A549 (cell line): ENCODE measurements around the gene GLIPR2. TPM values are rescaled to one million over a fixed set of nuclear protein-coding genes. Genes with fewer than 3 reads are reported as not detected.
A peak's percentile ranks its signal among the peaks of the same experiment; 100 is the strongest.

Source experiments
- ATAC-seq, 2 experiments: fragments of 200-7000 bp in 1 of 2; fragments of >200 bp in 1 of 2; cut with Nextera tagmentation in 1 of 2; cut with Tn5 transposase in 1 of 2; 3 replicates each; pipeline versions ENCODE4 v1.8.0 to v1.9.1; 2018 to 2020; ENCODE audit warnings: mild to moderate bottlenecking in 1 of 2, moderate library complexity in 1 of 2
- CTCF ChIA-PET: fragments of 300-600 bp; sonication (Branson Sonifier 250); formaldehyde crosslinking; extraction: SDS; loops from one replicate; lab custom pipeline; 2021; ENCODE audit warnings: antibody characterized with exemption, inconsistent platforms; lab: Yijun Ruan, JAX
- POLR2A ChIA-PET: fragments of 350-600 bp; formaldehyde crosslinking; extraction: SDS; loops from one replicate; lab custom pipeline; 2021; ENCODE audit warnings: antibody characterized with exemption, inconsistent platforms; lab: Yijun Ruan, JAX
- DNase-seq, 2 experiments: peaks; one replicate each; pipeline versions ENCODE4 v3.0.0 to v3.0.0-alpha.2; 2011 to 2016; ENCODE audit warnings: low read depth in 1 of 2, low spot score in 1 of 2
- FAIRE-seq: peaks from 2 replicates; lab custom pipeline; 2011; peaks lifted over from hg19 to GRCh38; lab: Jason Lieb, UNC
- H3K27ac ChIP-seq, 2 experiments: fragments of >200 bp; sonication (Bioruptor Twin); formaldehyde crosslinking; 3 replicates each; pipeline ENCODE4 v1.5.1; 2016 to 2017
- H3K4me1 ChIP-seq: fragments of >200 bp; sonication (Bioruptor Twin); formaldehyde crosslinking; 3 replicates; pipeline ENCODE4 v1.6.1; 2016
- H3K4me2 ChIP-seq: fragments of >200 bp; sonication (Bioruptor Twin); formaldehyde crosslinking; 3 replicates; pipeline ENCODE4 v1.6.1; 2016
- H3K4me3 ChIP-seq: fragments of >200 bp; sonication (Bioruptor Twin); formaldehyde crosslinking; 3 replicates; pipeline ENCODE4 v1.5.1; 2016
- H3K9me3 ChIP-seq: fragments of >200 bp; sonication (Bioruptor Twin); formaldehyde crosslinking; 3 replicates; pipeline ENCODE4 v1.6.1; 2016
- BCL3 ChIP-seq: fragments of >200 bp; sonication (Bioruptor Twin); formaldehyde crosslinking; IDR thresholded peaks from 3 replicates; pipeline ENCODE4 v1.6.1; 2016
- CHD2 ChIP-seq: fragments of 150-350 bp; IDR thresholded peaks from 2 replicates; pipeline ENCODE4 v1.6.1; 2014; ENCODE audit warnings: low read length; ENCODE audit not compliant: partially characterized antibody
- CTCF ChIP-seq: fragments of >200 bp; sonication (Bioruptor Twin); formaldehyde crosslinking; IDR thresholded peaks from 3 replicates; pipeline ENCODE4 v1.5.1; 2016
- FOSB ChIP-seq: fragments of 250-450 bp; sonication (Bioruptor Pico); IDR thresholded peaks from 2 replicates; pipeline ENCODE4 v1.5.0; 2020; ENCODE audit warnings: mild to moderate bottlenecking, moderate library complexity
- GATA3 ChIP-seq: IDR thresholded peaks from 2 replicates; pipeline ENCODE4 v1.6.1; 2012; ENCODE audit warnings: borderline replicate concordance
- HMGXB4 ChIP-seq: fragments of 250-450 bp; sonication (Bioruptor Pico); IDR thresholded peaks from 2 replicates; pipeline ENCODE4 v1.5.0; 2021; ENCODE audit warnings: mild to moderate bottlenecking, moderate library complexity, borderline replicate concordance
- HOXB5 ChIP-seq: fragments of 250-450 bp; sonication (Bioruptor Pico); IDR thresholded peaks from 2 replicates; pipeline ENCODE4 v1.5.0; 2020; ENCODE audit warnings: mild to moderate bottlenecking, moderate library complexity
- JUNB ChIP-seq: fragments of >200 bp; sonication (Bioruptor Twin); formaldehyde crosslinking; IDR thresholded peaks from 2 replicates; pipeline ENCODE4 v1.6.1; 2016
- KDM5A ChIP-seq: fragments of 200-600 bp; sonication (generic); IDR thresholded peaks from 2 replicates; pipeline ENCODE4 v1.6.1; 2016; ENCODE audit warnings: antibody characterized with exemption, mild to moderate bottlenecking
- MAFK ChIP-seq: fragments of 450-650 bp; IDR thresholded peaks from 2 replicates; pipeline ENCODE4 v1.6.1; 2014; ENCODE audit not compliant: partially characterized antibody
- MYC ChIP-seq: IDR thresholded peaks from 2 replicates; pipeline ENCODE4 v1.6.1; 2012; ENCODE audit warnings: mild to moderate bottlenecking, inconsistent platforms, low read length, improper control_type of control experiment, borderline replicate concordance
- NPAS2 ChIP-seq: fragments of 250-450 bp; sonication (Bioruptor Pico); IDR thresholded peaks from 2 replicates; pipeline ENCODE4 v1.8.0; 2022; ENCODE audit warnings: mild to moderate bottlenecking, moderate library complexity, borderline replicate concordance
- PHF8 ChIP-seq: fragments of 200-600 bp; sonication (generic); IDR thresholded peaks from 2 replicates; pipeline ENCODE4 v1.6.1; 2016; ENCODE audit warnings: low read depth, mild to moderate bottlenecking, antibody characterized with exemption, moderate library complexity, borderline replicate concordance
- POLR2A ChIP-seq: IDR thresholded peaks from 2 replicates; pipeline ENCODE4 v1.6.1; 2012; ENCODE audit warnings: mild to moderate bottlenecking, low read length
- POLR2AphosphoS2 ChIP-seq: conservative IDR thresholded peaks from 2 replicates; pipeline ENCODE4 v1.6.1; 2012; ENCODE audit warnings: low read length, improper control_type of control experiment, inconsistent platforms
- RARB ChIP-seq: fragments of 250-450 bp; sonication (Bioruptor Pico); IDR thresholded peaks from 2 replicates; pipeline ENCODE4 v1.8.0; 2021; ENCODE audit warnings: mild to moderate bottlenecking, moderate library complexity
- SREBF2 ChIP-seq: fragments of 450-650 bp; IDR thresholded peaks from 2 replicates; pipeline ENCODE4 v1.6.1; 2014; ENCODE audit warnings: mild to moderate bottlenecking, moderate library complexity
- ZFP36 ChIP-seq: fragments of 450-650 bp; IDR thresholded peaks from 2 replicates; pipeline ENCODE4 v1.6.1; 2014; ENCODE audit warnings: borderline replicate concordance; ENCODE audit not compliant: partially characterized antibody
- ZNF302 ChIP-seq: fragments of 250-450 bp; sonication (Bioruptor Pico); IDR thresholded peaks from 2 replicates; pipeline ENCODE4 v1.9.0; 2021; ENCODE audit warnings: inconsistent platforms, mild to moderate bottlenecking, moderate library complexity
- ZSCAN20 ChIP-seq: fragments of 250-450 bp; sonication (Bioruptor Pico); IDR thresholded peaks from 2 replicates; pipeline ENCODE4 v1.8.0; 2022; ENCODE audit warnings: mild to moderate bottlenecking, moderate library complexity
- WGBS: methylation state at CpG from one replicate; pipeline ENCODE4 v1.1.6; 2017; ENCODE audit errors: missing lambda C conversion rate; 5-methylcytosine and 5-hydroxymethylcytosine counted together
- polyA plus RNA-seq, 4 experiments: library from polyadenylated mRNA; depleted of rRNA in 3 of 4; stranded (reverse); fragments of >200 nt; fragmentation: RNase III in 1 of 4; extraction: RNeasy Plus Mini Kit Qiagen cat#74134 plus additional on column Dnase treatment in 1 of 4; gene quantifications; 2 replicates in 3 of 4; 3 replicates in 1 of 4; pipeline ENCODE4 v1.2.3, GENCODE V29; 2011 to 2017
- TF ChIP-seq, protein P1 (sequence below): IDR thresholded peaks from 2 replicates; pipeline ENCODE4 v1.6.1; 2012; ENCODE audit warnings: low read depth, borderline replicate concordance
- TF ChIP-seq, protein P2 (sequence below): fragments of 450-650 bp; IDR thresholded peaks from 2 replicates; pipeline ENCODE4 v1.6.1; 2014; ENCODE audit warnings: antibody characterized with exemption

The GLIPR2 gene
- polyA plus RNA-seq, 2 of the 4 experiments (the other 2 are of a cell fraction), result 9.0 to 16.0 TPM

DNA sequence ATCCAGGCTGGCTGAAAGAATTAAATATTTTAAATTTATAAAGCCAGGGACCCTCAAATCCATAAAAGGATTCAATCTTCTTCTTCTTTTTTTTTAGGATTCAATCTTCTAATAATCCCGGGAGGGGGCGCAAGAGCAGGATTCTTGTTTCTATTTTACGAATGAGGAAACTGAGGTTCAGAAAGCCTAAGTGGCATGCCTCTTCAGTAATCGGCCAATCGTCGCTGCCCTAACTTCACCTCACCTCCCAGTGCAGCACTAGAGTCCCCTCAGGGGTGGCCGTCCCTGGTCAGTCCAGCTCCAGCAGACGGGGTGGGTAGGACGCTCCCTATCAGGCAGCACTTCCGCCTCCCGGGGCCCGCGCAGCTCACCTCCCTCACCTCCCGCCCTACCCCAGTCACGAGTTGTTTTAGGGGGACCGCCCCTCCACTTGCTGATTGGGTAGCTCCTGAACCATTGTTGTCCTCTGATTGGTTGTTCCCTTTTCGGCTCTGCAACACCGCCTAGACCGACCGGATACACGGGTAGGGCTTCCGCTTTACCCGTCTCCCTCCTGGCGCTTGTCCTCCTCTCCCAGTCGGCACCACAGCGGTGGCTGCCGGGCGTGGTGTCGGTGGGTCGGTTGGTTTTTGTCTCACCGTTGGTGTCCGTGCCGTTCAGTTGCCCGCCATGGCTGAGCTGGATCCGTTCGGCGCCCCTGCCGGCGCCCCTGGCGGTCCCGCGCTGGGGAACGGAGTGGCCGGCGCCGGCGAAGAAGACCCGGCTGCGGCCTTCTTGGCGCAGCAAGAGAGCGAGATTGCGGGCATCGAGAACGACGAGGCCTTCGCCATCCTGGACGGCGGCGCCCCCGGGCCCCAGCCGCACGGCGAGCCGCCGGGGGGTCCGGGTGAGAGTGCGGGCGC lies 54.1 kb downstream of the GLIPR2 start, which contains the start of gene CLTA (continued):
- TF ChIP-seq ZFP36 (no peak), FOSB (no peak), HMGXB4 (CRISPR knock-in tag) (peak; percentile 67; the same call in 1 of the 2 replicates), PHF8 (peak; percentile 81; the same call in 1 of the 2 replicates), NPAS2 (CRISPR knock-in tag) (no peak), MYC (peak; percentile 64; the same call in 1 of the 2 replicates), POLR2AphosphoS2 (no peak), BCL3 (peak; percentile 87), ZSCAN20 (CRISPR knock-in tag) (no peak), ZNF302 (CRISPR knock-in tag) (no peak), POLR2A (peak; percentile 93), GATA3 (no peak; the same call in 1 of the 2 replicates)
- TF ChIP-seq, protein P1, sequence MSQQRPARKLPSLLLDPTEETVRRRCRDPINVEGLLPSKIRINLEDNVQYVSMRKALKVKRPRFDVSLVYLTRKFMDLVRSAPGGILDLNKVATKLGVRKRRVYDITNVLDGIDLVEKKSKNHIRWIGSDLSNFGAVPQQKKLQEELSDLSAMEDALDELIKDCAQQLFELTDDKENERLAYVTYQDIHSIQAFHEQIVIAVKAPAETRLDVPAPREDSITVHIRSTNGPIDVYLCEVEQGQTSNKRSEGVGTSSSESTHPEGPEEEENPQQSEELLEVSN, result no peak

GRCh38 chr9:36191290-36191645 lies 54.7 kb downstream of the GLIPR2 start:
- ChIA-PET POLR2A (interaction anchor here (0.6 to 2.1 kb wide), 23 partner anchors 8 to 844 kb away, joined by 3 to 30 read pairs (median 7); partner anchors contain the start of genes CCIN and GNE), CTCF (interaction anchor here (0.7 to 6.6 kb wide), 19 partner anchors 10 to 259 kb away, joined by 3 to 61 read pairs (median 6); partner anchors contain the start of gene CCIN)
- Histone ChIP-seq H3K4me2 (peak overlapping the region; percentile 97), H3K9me3 (no peaks in the 10 kb centered on the region), H3K4me1 (peaks cover 28% of the 10 kb centered on the region), H3K27ac (peak overlapping the region; percentile 89 to 96), H3K4me3 (peak overlapping the region; percentile 87)
- WGBS, result 3% methylated on average over 18 of the region's 18 CpGs
- FAIRE-seq (no peak), DNase-seq (peak in 1 of 2 experiments; percentile 14), ATAC-seq (peak in 1 of 2 experiments; percentile 3; a peak in 3 of 6 replicates)
- TF ChIP-seq JUNB, result no peak
- no peak for TF ChIP-seq MAFK
- TF ChIP-seq PHF8, result 0 out of 2 replicates have a peak, but pooled peaks have one; percentile 27

GRCh38 chr9:36191686-36192085 lies 55.2 kb downstream of the GLIPR2 start:
- H3K4me1 ChIP-seq, result peaks cover 28% of the 10 kb centered on the region
- peak overlapping the region; percentile 87 for H3K4me3 ChIP-seq
- CTCF ChIA-PET, result interaction anchor here (0.9 to 6.6 kb wide), 12 partner anchors 10 to 237 kb away, joined by 3 to 61 read pairs (median 7); no protein-coding TSS in a partner anchor
- peak overlapping the region; percentile 97 for H3K4me2 ChIP-seq
- peak overlapping the region; percentile 89 to 96 for H3K27ac ChIP-seq
- FAIRE-seq (no peak), ATAC-seq (no peak), DNase-seq (no peak)
- WGBS, result 3% methylated on average over 7 of the region's 7 CpGs
- TF ChIP-seq CHD2 (no peak), SREBF2 (no peak), CTCF (no peak), MYC (no peak), HOXB5 (CRISPR knock-in tag) (no peak), RARB (CRISPR knock-in tag) (no peak), KDM5A (no peak), POLR2AphosphoS2 (no peak)
- TF ChIP-seq, protein P2, sequence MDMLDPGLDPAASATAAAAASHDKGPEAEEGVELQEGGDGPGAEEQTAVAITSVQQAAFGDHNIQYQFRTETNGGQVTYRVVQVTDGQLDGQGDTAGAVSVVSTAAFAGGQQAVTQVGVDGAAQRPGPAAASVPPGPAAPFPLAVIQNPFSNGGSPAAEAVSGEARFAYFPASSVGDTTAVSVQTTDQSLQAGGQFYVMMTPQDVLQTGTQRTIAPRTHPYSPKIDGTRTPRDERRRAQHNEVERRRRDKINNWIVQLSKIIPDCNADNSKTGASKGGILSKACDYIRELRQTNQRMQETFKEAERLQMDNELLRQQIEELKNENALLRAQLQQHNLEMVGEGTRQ, result no peak
- POLR2A ChIA-PET, result interaction anchor here (1.0 to 2.0 kb wide), 7 partner anchors 10 to 246 kb away, joined by 4 to 30 read pairs (median 9); no protein-coding TSS in a partner anchor
- no peaks in the 10 kb centered on the region for H3K9me3 ChIP-seq
